ENCODE measurements around the gene RBM15.

- TF ChIP-seq CTCF (IDR thresholded peaks at IDR 0.05): no peak
- no peak for TF ChIP-seq POLR2A (IDR thresholded peaks at IDR 0.05)
Observed at GRCh38 chr1:110361856-110362255, 22.7 kb downstream of the RBM15 start.
